ENCODE results near the gene VGLL4.

DNA sequence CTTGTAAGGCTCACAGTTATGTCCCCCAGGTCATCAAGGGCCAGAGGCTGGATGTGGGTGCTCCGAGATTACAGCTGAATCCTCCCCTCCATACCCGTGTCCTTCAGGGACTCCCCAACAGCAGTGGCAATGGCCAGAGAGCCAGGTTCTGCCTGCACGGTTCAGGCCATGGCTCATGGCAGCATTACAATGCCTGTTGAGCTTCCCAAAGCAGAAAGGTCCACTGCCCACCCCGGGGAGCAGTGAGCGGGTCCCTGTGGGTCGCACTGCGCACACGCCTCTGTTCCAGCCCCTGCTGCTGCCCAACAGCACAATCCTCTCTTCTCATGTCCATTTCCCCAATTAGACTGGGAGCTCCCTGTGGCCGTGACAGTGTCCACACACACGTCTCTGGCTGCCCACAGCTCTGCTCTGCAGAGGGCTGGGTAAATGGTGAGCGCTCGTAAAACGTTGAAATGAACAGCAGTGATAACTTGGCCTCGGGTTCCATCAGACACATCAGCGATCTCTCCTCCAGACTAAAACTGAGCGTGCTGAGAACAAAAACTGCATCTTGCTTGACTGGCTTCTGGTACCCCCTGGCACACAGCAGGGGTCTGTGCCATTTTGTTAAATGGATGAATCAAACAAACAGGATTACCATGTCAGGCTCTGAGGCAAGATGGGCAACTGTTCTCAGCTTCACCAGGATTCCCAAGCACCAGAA is 80.4 kb downstream of the VGLL4 start:
- TF ChIP-seq POLR2A (IDR thresholded peaks at IDR 0.05), result no peak
- TF ChIP-seq, protein P1, sequence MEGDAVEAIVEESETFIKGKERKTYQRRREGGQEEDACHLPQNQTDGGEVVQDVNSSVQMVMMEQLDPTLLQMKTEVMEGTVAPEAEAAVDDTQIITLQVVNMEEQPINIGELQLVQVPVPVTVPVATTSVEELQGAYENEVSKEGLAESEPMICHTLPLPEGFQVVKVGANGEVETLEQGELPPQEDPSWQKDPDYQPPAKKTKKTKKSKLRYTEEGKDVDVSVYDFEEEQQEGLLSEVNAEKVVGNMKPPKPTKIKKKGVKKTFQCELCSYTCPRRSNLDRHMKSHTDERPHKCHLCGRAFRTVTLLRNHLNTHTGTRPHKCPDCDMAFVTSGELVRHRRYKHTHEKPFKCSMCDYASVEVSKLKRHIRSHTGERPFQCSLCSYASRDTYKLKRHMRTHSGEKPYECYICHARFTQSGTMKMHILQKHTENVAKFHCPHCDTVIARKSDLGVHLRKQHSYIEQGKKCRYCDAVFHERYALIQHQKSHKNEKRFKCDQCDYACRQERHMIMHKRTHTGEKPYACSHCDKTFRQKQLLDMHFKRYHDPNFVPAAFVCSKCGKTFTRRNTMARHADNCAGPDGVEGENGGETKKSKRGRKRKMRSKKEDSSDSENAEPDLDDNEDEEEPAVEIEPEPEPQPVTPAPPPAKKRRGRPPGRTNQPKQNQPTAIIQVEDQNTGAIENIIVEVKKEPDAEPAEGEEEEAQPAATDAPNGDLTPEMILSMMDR (IDR thresholded peaks at IDR 0.05), result no peak

Measured in prostate gland (tissue), 2 donors.